PC-3 (cell line): ENCODE measurements around the gene CACNA2D2.

ENCODE experiments used
- EZH2 ChIP-seq: fragments of 300-600 bp; sonication (generic); IDR thresholded peaks from one replicate; pipeline ENCODE4 v1.6.1; 2017; ENCODE audit warnings: antibody characterized with exemption, mild to moderate bottlenecking, low read length; ENCODE audit not compliant: unreplicated experiment
- TF ChIP-seq, protein P1 (sequence below): fragments of 300-600 bp; sonication (generic); conservative IDR thresholded peaks from 2 replicates; pipeline ENCODE4 v1.5.1; 2017; ENCODE audit warnings: antibody characterized with exemption, low read depth, mild to moderate bottlenecking, low read length

- TF ChIP-seq, protein P1, sequence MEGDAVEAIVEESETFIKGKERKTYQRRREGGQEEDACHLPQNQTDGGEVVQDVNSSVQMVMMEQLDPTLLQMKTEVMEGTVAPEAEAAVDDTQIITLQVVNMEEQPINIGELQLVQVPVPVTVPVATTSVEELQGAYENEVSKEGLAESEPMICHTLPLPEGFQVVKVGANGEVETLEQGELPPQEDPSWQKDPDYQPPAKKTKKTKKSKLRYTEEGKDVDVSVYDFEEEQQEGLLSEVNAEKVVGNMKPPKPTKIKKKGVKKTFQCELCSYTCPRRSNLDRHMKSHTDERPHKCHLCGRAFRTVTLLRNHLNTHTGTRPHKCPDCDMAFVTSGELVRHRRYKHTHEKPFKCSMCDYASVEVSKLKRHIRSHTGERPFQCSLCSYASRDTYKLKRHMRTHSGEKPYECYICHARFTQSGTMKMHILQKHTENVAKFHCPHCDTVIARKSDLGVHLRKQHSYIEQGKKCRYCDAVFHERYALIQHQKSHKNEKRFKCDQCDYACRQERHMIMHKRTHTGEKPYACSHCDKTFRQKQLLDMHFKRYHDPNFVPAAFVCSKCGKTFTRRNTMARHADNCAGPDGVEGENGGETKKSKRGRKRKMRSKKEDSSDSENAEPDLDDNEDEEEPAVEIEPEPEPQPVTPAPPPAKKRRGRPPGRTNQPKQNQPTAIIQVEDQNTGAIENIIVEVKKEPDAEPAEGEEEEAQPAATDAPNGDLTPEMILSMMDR = no peak
- no peak for TF ChIP-seq EZH2
These were observed 173.1 kb downstream of the CACNA2D2 start for GRCh38 chr3:50330330-50330729.
